Right lobe of liver (tissue), 4 donors: ENCODE data around the gene LPCAT3.

Experiments used
- CTCF ChIP-seq, 4 donors: fragments of 200-600 bp in 3 of 4; fragments of 450-650 bp in 1 of 4; IDR thresholded peaks; one replicate each; pipeline versions ENCODE4 v1.5.1 to v1.8.0; 2016 to 2022; ENCODE audit warnings: antibody characterized with exemption in 4 of 4, mild to moderate bottlenecking in 2 of 4
- POLR2A ChIP-seq: fragments of 450-650 bp; IDR thresholded peaks from one replicate; pipeline ENCODE4 v1.6.1; 2017; ENCODE audit warnings: antibody characterized with exemption, mild to moderate bottlenecking
- donor health status: DM: no; HTN: no; CAD: no.
- donor health status: DM: no; HTN: no; CAD: no.
- donor health status: DM: no; HTN: yes; CAD: no.

- no peak for TF ChIP-seq CTCF (IDR thresholded peaks at IDR 0.05)
- TF ChIP-seq POLR2A: no peak
Observed at GRCh38 chr12:7039403-7039802, 21.1 kb upstream of the LPCAT3 start.
